H1 (cell line): Measurements from ENCODE around the gene CDRT15. TPM values are rescaled to one million over a fixed set of nuclear protein-coding genes. Genes with fewer than 3 reads are reported as not detected.
"Not testable (repeated sequence)": the region's sequence is repeated elsewhere in the genome, so short reads cannot be mapped to it uniquely, and the experiment has no call there.

Source experiments
- CTCF ChIA-PET: fragments of 300-600 bp; sonication (Branson Sonifier 250); formaldehyde crosslinking; loops from one replicate; lab custom pipeline; 2021; ENCODE audit not compliant: partially characterized antibody; lab: Charles Lee
- POLR2A ChIA-PET: fragments of 300-600 bp; sonication (Branson Sonifier 250); formaldehyde crosslinking; loops from one replicate; lab custom pipeline; 2021; ENCODE audit warnings: inconsistent platforms; ENCODE audit not compliant: partially characterized antibody; lab: Charles Lee
- DNase-seq, 2 experiments: peaks; one replicate each; pipeline versions ENCODE4 v3.0.0 to v3.0.0-alpha.2; 2010 to 2022; ENCODE audit warnings: low spot score in 2 of 2, low read depth in 1 of 2, mixed read lengths in 1 of 2
- FAIRE-seq: peaks from 2 replicates; lab custom pipeline; 2011; peaks lifted over from hg19 to GRCh38; lab: Jason Lieb, UNC
- H2AFZ ChIP-seq: 2 replicates; pipeline ENCODE4 v1.8.1; 2012; ENCODE audit warnings: low read length, inconsistent platforms
- H2AK5ac ChIP-seq: 2 replicates; pipeline ENCODE4 v1.6.1; 2013; ENCODE audit warnings: low read depth, low read length
- H2BK120ac ChIP-seq: replicated peaks from 2 replicates; pipeline ENCODE3; 2013; ENCODE audit warnings: low read depth, low read length, inconsistent platforms
- H2BK12ac ChIP-seq: 2 replicates; pipeline ENCODE4 v1.6.1; 2013; ENCODE audit warnings: low read depth, low read length
- H2BK15ac ChIP-seq: 2 replicates; pipeline ENCODE4 v1.6.1; 2013; ENCODE audit warnings: low read length
- H2BK20ac ChIP-seq: 2 replicates; pipeline ENCODE4 v1.6.1; 2013; ENCODE audit warnings: low read length
- H2BK5ac ChIP-seq: 2 replicates; pipeline ENCODE4 v1.6.1; 2013; ENCODE audit warnings: low read depth, low read length
- H3K14ac ChIP-seq: 2 replicates; pipeline ENCODE4 v1.6.1; 2013; ENCODE audit warnings: inconsistent platforms; ENCODE audit not compliant: insufficient read length
- H3K18ac ChIP-seq: 2 replicates; pipeline ENCODE4 v1.6.1; 2013; ENCODE audit warnings: low read length; ENCODE audit errors: extremely low read depth
- H3K23ac ChIP-seq: 2 replicates; pipeline ENCODE4 v1.6.1; 2013; ENCODE audit warnings: inconsistent platforms; ENCODE audit not compliant: insufficient read length
- H3K23me2 ChIP-seq: 2 replicates; pipeline ENCODE4 v1.6.1; 2013; ENCODE audit warnings: low read depth, low read length
- H3K27ac ChIP-seq: 2 replicates; pipeline ENCODE4 v1.6.1; 2011; ENCODE audit warnings: low read depth, low read length, inconsistent platforms
- H3K27me3 ChIP-seq, 4 experiments: replicated peaks in 1 of 4; 1 replicate in 1 of 4; 2 replicates in 3 of 4; pipeline versions ENCODE4 v1.6.1 to v1.8.1; 2011 to 2013; ENCODE audit warnings: low read length in 3 of 4, mild to moderate bottlenecking in 3 of 4, inconsistent platforms in 2 of 4, mixed read lengths in 2 of 4, moderate library complexity in 1 of 4; ENCODE audit not compliant: control insufficient read depth in 3 of 4, insufficient read depth in 3 of 4; ENCODE audit errors: extremely low read depth in 1 of 4
- H3K36me3 ChIP-seq, 4 experiments: 2 replicates each; pipeline versions ENCODE4 v1.6.1 to v1.8.1; 2011 to 2013; ENCODE audit warnings: mild to moderate bottlenecking in 4 of 4, low read length in 3 of 4, moderate library complexity in 2 of 4, control low read depth in 1 of 4, inconsistent platforms in 1 of 4; ENCODE audit not compliant: insufficient read depth in 4 of 4, control insufficient read depth in 2 of 4
- H3K4ac ChIP-seq: replicated peaks from 2 replicates; pipeline ENCODE3; 2013; ENCODE audit warnings: low read length, low read depth, mixed read lengths, inconsistent platforms; ENCODE audit not compliant: insufficient read length
- H3K4me1 ChIP-seq, 4 experiments: replicated peaks in 1 of 4; 1 replicate in 1 of 4; 2 replicates in 3 of 4; pipeline versions ENCODE4 v1.6.1 to v1.8.1; 2011 to 2013; ENCODE audit warnings: low read length in 3 of 4, inconsistent platforms in 2 of 4, mixed read lengths in 1 of 4; ENCODE audit not compliant: insufficient read depth in 4 of 4, control insufficient read depth in 3 of 4
- H3K4me2 ChIP-seq, 2 experiments: 2 replicates each; pipeline versions ENCODE4 v1.6.1 to v1.8.1; 2011 to 2013; ENCODE audit warnings: low read depth in 2 of 2, low read length in 2 of 2, control low read depth in 1 of 2, inconsistent platforms in 1 of 2, mild to moderate bottlenecking in 1 of 2; ENCODE audit not compliant: insufficient read depth in 1 of 2
- H3K4me3 ChIP-seq, 4 experiments: fragments of 200-600, 300-600 bp in 1 of 4; sonication (generic), shearing (Covaris generic), sonication (Bioruptor Twin) in 1 of 4; 2 replicates each; pipeline versions ENCODE4 v1.5.1 to v1.8.1; 2011 to 2016; ENCODE audit warnings: low read length in 4 of 4, low read depth in 3 of 4, control low read depth in 2 of 4, inconsistent platforms in 2 of 4, mild to moderate bottlenecking in 2 of 4, mixed read lengths in 1 of 4, moderate library complexity in 1 of 4; ENCODE audit not compliant: insufficient read depth in 2 of 4; ENCODE audit errors: extremely low read depth in 1 of 4
- H3K56ac ChIP-seq: replicated peaks from 2 replicates; pipeline ENCODE3; 2013; ENCODE audit warnings: low read depth, mild to moderate bottlenecking, mixed read lengths, low read length, inconsistent platforms; ENCODE audit not compliant: insufficient read length
- H3K79me1 ChIP-seq: 2 replicates; pipeline ENCODE4 v1.6.1; 2013; ENCODE audit warnings: low read depth, low read length, control low read depth
- H3K79me2 ChIP-seq, 2 experiments: 2 replicates each; pipeline versions ENCODE4 v1.6.1 to v1.8.1; 2012 to 2013; ENCODE audit warnings: low read length in 2 of 2, mild to moderate bottlenecking in 2 of 2, inconsistent platforms in 1 of 2; ENCODE audit not compliant: insufficient read depth in 2 of 2, control insufficient read depth in 1 of 2
- H3K9ac ChIP-seq, 4 experiments: replicated peaks in 1 of 4; 1 replicate in 1 of 4; 2 replicates in 3 of 4; pipeline versions ENCODE4 v1.6.1 to v1.8.1; 2011 to 2013; ENCODE audit warnings: low read depth in 3 of 4, low read length in 3 of 4, control low read depth in 2 of 4, mild to moderate bottlenecking in 2 of 4, moderate library complexity in 2 of 4, inconsistent platforms in 1 of 4; ENCODE audit errors: extremely low read depth in 1 of 4
- H3K9me3 ChIP-seq, 2 experiments: 2 replicates each; pipeline versions ENCODE4 v1.6.1 to v1.8.1; 2012 to 2013; ENCODE audit warnings: mild to moderate bottlenecking in 2 of 2, moderate library complexity in 2 of 2, control low read depth in 1 of 2, inconsistent platforms in 1 of 2, low read depth in 1 of 2, low read length in 1 of 2, mixed read lengths in 1 of 2; ENCODE audit not compliant: insufficient read depth in 2 of 2
- H4K20me1 ChIP-seq, 2 experiments: replicated peaks in 1 of 2; 2 replicates each; pipeline versions ENCODE3 to v1.8.1; 2011 to 2013; ENCODE audit warnings: inconsistent platforms in 2 of 2, low read length in 2 of 2, mild to moderate bottlenecking in 1 of 2; ENCODE audit not compliant: insufficient read depth in 2 of 2, control insufficient read depth in 1 of 2
- H4K5ac ChIP-seq: 2 replicates; pipeline ENCODE4 v1.6.1; 2013; ENCODE audit warnings: low read length, low read depth, mixed read lengths, inconsistent platforms; ENCODE audit not compliant: insufficient read length
- H4K8ac ChIP-seq: 2 replicates; pipeline ENCODE4 v1.8.0; 2013; ENCODE audit warnings: mild to moderate bottlenecking, moderate library complexity, low read length, inconsistent platforms; ENCODE audit not compliant: insufficient read depth; ENCODE audit errors: extremely low read depth
- H4K91ac ChIP-seq: replicated peaks from 2 replicates; pipeline ENCODE3; 2013; ENCODE audit warnings: low read length, mixed read lengths, inconsistent platforms; ENCODE audit not compliant: insufficient read length
- WGBS, 2 experiments: shearing (Covaris generic) in 1 of 2; methylation state at CpG; one replicate each; pipeline versions ENCODE4 v1.1.6 to v1.1.7; 2013 to 2015; ENCODE audit warnings: low lambda C conversion rate in 2 of 2, mixed read lengths in 2 of 2, inconsistent platforms in 1 of 2, low coverage in 1 of 2, missing lambda C conversion rate in 1 of 2; ENCODE audit not compliant: insufficient replicate concordance in 2 of 2, insufficient coverage in 1 of 2, insufficient read length in 1 of 2; ENCODE audit errors: extremely low coverage in 1 of 2, missing lambda C conversion rate in 1 of 2; 5-methylcytosine and 5-hydroxymethylcytosine counted together
- polyA plus RNA-seq, 7 experiments: library from polyadenylated mRNA; depleted of rRNA in 3 of 7; stranded (reverse) in 5 of 7; unstranded in 2 of 7; fragments of >200 nt in 5 of 7; fragments of 200-250 nt in 2 of 7; gene quantifications; 1 replicate in 5 of 7; 2 replicates in 1 of 7; 4 replicates in 1 of 7; pipeline versions ENCODE4 v1.2.1 to v1.2.3, GENCODE V29; 2011 to 2013; ENCODE audit warnings: missing spikeins in 2 of 7, mixed read lengths in 2 of 7
- total RNA-seq: library from RNA; stranded (reverse); fragmentation: NEBNext Ultra II Directional; extraction: Animal tissue kit (Norgen Biotek cat#: 25700); gene quantifications from 2 replicates; pipeline ENCODE4 v1.2.1, GENCODE V29; 2021

Gene CDRT15
- total and polyA plus RNA-seq, 2 of the 8 experiments (the other 6 are each of a cell fraction or from before 2014, with no cell fraction given), result not detected

DNA sequence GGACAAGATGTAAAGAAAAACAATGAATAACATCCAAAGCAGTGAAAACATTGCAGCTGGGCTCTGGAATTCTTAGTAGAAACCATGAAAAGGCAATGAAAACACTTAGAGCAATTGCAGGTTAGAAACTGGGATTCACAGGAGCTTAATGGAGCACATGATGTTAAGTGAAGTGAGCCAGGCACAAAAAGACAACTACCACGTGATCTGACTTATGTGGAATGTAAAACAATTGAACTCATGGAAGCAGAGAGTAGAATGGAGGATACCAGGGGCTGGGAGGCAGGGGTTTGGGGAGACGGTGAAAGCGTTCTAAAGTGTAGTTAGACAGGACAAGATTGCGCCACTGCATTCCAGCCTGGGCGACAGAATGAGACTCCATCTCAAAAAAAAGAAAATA, 2.6 kb upstream of the CDRT15 start:
- H3K27me3 ChIP-seq, H3K4ac ChIP-seq, H3K4me2 ChIP-seq, DNase-seq, H2BK120ac ChIP-seq, H3K23me2 ChIP-seq, H3K9ac ChIP-seq, H4K8ac ChIP-seq, H3K27ac ChIP-seq, H3K79me1 ChIP-seq, H4K91ac ChIP-seq, H3K56ac ChIP-seq, H3K23ac ChIP-seq, H2BK5ac ChIP-seq, H3K9me3 ChIP-seq, H2BK15ac ChIP-seq, H4K20me1 ChIP-seq, H3K79me2 ChIP-seq, CTCF ChIA-PET, H2AK5ac ChIP-seq, H2AFZ ChIP-seq, H3K4me1 ChIP-seq, H3K14ac ChIP-seq, H3K36me3 ChIP-seq, H2BK12ac ChIP-seq, H2BK20ac ChIP-seq, H3K18ac ChIP-seq, POLR2A ChIA-PET, H3K4me3 ChIP-seq, H4K5ac ChIP-seq, FAIRE-seq: not testable (repeated sequence)
- 84% methylated on average over 2 of the region's 5 CpGs; no CpG with 5 or more reads in 1 of the 2 experiments for WGBS, 2 experiments

DNA sequence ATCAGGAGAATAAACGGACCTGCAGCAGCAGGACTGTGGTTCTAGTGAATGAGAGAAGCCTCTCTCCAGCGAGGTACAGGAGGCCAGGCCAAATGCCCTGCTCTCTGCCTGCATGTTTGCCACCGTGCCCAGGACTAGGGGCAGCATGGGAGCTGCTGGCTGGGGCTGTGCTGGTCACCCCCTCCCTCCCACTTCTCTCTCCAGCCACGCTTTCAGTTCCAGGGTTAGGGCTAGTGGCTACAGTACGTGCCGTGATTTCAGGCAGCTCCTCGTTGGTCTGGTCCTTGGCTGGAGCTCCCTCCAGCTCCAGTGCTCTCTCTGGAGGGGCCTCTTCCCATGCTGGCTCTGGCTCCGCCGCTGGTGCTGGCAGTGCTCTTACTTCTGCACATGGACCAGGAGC, 630 bp downstream of the CDRT15 start:
- DNase-seq, H3K79me1 ChIP-seq, H4K8ac ChIP-seq, H3K56ac ChIP-seq, H4K91ac ChIP-seq, H3K27ac ChIP-seq, H3K27me3 ChIP-seq, H3K23ac ChIP-seq, POLR2A ChIA-PET, H3K79me2 ChIP-seq, H3K4me2 ChIP-seq, H2BK20ac ChIP-seq, H3K36me3 ChIP-seq, FAIRE-seq, H3K14ac ChIP-seq, H3K4ac ChIP-seq, H3K4me1 ChIP-seq, H4K5ac ChIP-seq, H2BK15ac ChIP-seq, H2AFZ ChIP-seq, H3K18ac ChIP-seq, H3K9me3 ChIP-seq, H2BK120ac ChIP-seq, H3K23me2 ChIP-seq, H3K4me3 ChIP-seq, H2BK12ac ChIP-seq, H3K9ac ChIP-seq, CTCF ChIA-PET, H2BK5ac ChIP-seq, H2AK5ac ChIP-seq, H4K20me1 ChIP-seq: not testable (repeated sequence)
- WGBS, 2 experiments, result 86% methylated on average over 7 of the region's 9 CpGs; no CpG with 5 or more reads in 1 of the 2 experiments
